ENCODE measurements around the gene RFTN1.

GRCh38 chr3:16536996-16537395, 23.5 kb upstream of the RFTN1 start:
- no peak for TF ChIP-seq PBX3 (IDR thresholded peaks at IDR 0.05; ENCODE audit: insufficient replicate concordance, low read depth, low read length)
- TF ChIP-seq CTCF (IDR thresholded peaks at IDR 0.05 in 2 of 3, conservative IDR thresholded peaks at IDR 0.05 in 1 of 3; ENCODE audit: control insufficient read depth in 2 of 3, extremely low read depth in 1 of 3, insufficient read depth in 1 of 3, low read depth in 3 of 3, low read length in 3 of 3): no peak
- no peak for TF ChIP-seq MAX (IDR thresholded peaks at IDR 0.05; ENCODE audit: low read depth, low read length)
- TF ChIP-seq TCF12 (IDR thresholded peaks at IDR 0.05; ENCODE audit: low read depth, low read length): no peak
- no peak for TF ChIP-seq EGR1 (IDR thresholded peaks at IDR 0.05; ENCODE audit: borderline replicate concordance in 1 of 2, low read depth in 2 of 2, low read length in 2 of 2)
- TF ChIP-seq TCF7 (IDR thresholded peaks at IDR 0.05; ENCODE audit: borderline replicate concordance): no peak
- TF ChIP-seq POLR2AphosphoS5 (IDR thresholded peaks at IDR 0.05; ENCODE audit: low read length): no peak
